ENCODE results near the gene TLCD4.

Gene TLCD4

DNA sequence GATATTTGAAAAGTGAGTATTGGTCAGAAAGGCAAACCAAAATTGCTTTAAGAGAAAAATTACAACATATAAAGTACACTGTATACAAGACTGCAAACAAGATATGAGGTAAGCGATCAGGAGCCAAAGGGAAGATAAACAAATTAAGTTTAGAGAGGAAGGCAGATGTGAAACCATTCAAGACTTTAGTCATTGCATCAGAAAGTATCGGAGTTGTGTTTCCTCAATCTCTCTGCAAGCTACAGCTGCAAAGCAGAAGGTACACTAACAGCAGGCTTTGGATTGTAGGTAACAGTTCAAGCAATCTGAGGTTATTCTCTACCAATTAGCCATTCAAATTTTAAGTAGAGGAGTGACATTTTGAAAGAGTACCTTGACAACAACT, 21.3 kb upstream of the TLCD4 start:
- DNase-seq (ENCODE audit: low spot score), result no peak

DNA sequence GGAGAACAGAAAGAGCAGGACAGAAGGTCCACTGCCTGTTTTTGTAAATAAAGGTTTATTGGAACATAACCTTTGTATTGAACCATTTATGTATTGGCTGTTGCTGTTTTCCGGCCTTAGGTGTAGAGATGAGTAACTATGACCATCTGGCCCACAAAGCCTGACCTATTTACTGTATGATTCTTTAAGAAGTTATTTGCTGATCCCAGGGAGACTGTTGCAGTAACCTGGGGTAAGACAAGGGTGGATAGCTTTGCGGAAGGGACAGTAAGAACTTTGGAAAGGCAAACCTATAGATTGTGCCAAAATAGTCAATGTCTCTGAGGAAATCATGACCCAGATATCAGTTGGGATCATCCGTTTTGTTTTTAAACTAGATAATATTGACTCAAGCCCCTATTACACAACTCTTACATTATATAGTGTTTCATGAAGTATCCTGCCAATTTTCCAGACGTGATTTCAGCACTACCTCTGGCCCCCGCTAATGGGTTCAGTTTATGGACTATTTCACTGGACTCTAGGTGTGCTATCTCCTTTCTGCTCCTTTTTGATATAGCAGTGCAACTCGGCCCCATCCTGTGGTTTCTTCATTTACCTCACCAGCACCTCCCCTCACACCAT, 20.8 kb upstream of the TLCD4 start:
- no peak for DNase-seq (ENCODE audit: low spot score)

DNA sequence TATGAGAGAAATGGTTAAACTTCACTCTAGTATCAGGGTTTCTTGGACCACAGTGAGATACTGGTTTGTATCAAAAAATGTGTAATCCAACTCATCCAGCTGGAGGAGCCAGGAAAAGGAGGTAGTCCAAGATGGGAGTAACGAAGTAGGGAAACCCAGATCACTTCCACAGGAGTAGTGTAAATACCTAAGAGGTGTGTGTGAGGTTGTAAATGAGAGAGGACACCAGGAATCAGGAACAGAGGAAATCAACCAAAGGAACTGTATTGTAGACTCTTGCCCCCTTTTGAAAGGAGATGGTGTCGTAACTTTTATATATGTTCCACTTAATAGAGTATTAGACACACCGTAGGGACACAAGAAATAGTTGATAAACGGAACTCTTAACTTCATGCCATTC, 19.7 kb upstream of the TLCD4 start:
- no peak for DNase-seq (ENCODE audit: low spot score)

GRCh38 chr1:95098196-95098595, 19.0 kb upstream of the TLCD4 start:
- no peak for DNase-seq (ENCODE audit: low spot score)

- DNase-seq (ENCODE audit: low spot score), result no peak
These were observed 8.4 kb upstream of the TLCD4 start for GRCh38 chr1:95108792-95109191.

DNA sequence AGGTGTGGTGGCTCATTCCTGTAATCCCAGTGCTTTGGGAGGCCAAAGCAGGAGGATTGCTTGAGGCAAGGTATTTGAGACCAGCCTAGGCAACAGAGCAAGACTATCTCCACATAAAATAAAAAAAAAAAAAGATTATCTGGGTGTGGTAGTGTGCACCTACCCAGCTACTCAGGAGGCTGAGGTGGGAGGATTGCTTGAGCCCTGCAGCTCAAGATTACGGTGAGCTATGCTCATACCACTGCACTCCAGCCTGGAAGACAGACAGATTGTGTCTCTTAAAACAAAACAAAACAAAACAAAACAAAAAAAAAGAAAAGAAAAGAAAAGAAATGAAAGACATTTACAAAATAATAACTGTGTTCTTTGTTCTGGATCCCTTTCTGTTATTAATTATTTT, 6.1 kb upstream of the TLCD4 start:
- DNase-seq (ENCODE audit: low spot score), result no peak

DNA sequence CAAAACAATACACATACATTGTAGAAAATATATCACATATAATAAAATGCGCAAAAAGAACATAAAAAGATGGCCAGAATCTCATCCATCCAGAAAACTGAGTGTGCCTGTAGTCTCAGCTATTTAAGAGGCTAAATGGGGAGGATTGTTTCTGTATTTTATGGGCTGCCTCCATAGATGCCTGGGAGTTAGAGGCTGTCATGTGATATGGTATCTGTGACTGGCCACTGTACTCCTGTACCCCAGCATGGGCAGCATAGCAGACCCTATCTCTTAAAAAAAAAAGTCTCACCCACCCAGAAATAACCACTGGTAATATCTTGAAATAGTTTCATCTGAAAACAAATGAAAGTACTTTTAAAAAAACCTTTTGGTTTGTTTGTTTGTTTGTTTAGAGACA, 3.5 kb upstream of the TLCD4 start:
- no peak for DNase-seq (ENCODE audit: low spot score)

DNA sequence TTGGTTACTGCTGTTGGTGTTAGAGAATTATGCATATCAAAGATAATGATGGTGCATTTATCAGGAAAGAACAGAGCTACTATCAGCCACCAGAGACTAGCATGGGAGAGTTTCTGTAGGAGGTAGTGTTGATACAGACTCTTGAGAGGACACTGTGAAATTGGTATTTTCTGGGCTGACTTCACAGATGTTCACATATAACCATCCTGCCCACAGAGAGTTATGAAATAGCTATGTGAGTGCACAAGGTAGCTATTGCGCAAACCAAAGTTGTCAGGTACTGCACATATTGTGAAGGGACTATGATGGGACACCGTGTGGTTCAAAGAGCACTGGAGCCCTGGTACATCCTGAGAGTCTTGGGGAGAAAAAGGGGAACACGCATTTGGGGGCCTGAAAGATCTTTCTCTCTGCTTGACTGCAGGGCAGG, 1.4 kb upstream of the TLCD4 start:
- no peak for DNase-seq (ENCODE audit: low spot score)

DNA sequence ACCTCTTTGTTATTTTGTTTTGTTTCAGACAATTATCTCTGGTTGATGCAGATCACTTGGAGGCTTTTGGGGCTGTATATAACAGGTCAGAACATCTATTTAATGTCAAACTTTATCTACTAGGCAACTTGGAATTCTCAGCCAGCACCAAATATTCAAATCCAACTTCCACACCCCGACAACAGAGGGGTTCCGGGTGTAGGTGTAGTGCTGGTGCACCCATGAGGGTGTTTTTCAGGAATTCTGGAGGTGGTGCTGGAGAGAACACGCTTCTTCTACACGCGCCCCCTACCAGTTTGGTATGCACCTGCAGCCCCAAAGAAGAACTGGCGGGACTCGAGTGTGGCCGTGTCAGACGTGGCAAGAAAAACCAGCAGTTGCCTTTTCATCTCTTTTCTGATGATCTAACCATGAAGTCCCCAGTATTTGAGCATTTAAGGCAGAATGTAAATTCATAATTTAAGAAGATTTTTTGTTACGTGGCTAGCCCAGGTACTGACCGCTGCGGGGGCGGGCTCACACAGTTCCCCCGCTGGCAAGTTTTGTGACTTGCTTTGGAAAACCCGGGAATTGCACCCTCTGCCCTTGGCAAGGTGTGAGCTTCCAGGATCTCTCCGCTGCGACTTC, 462 bp upstream of the TLCD4 start:
- peak; percentile 42 for DNase-seq (ENCODE audit: low spot score)

DNA sequence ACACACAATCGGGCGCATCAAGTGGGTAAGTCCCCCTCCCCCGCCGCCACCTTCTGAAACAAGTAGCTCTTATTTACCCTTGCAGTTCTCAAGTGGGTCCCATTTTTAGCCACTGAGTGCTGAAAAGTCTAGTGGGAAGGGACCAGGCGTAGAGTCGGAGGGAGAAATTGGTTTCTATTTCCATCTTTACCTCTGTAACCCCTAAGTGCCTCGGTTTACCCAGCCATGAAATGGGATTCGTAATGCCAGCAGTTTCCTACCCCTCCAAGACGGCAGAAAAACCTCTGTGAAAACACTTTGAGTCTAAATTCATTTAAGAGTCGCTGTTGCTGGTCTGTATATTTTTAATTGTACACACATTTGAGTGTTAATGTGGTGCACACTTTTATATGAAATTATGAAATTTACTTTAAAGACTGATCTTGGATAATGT, 928 bp downstream of the TLCD4 start:
- no peak for DNase-seq (ENCODE audit: low spot score)

DNA sequence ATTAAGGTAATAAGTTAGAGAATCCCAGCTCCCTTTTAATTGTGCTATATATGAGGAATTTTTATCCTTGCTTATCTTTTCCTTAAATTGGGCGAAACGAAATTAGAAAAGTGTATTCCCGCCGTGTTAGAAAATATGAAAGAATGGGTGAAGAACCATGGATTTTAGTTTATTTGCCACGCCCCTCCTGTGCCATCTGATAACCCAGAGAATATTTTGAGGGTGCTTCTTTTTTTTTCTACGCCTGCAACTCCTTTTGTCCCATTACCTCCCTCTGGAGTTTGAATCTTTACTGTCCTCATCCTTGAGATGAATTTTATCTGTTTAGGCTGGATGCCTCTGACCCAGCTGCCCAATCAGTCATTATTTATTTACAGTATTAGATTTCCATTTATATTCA, 1.6 kb downstream of the TLCD4 start:
- DNase-seq (ENCODE audit: low spot score), result no peak

DNA sequence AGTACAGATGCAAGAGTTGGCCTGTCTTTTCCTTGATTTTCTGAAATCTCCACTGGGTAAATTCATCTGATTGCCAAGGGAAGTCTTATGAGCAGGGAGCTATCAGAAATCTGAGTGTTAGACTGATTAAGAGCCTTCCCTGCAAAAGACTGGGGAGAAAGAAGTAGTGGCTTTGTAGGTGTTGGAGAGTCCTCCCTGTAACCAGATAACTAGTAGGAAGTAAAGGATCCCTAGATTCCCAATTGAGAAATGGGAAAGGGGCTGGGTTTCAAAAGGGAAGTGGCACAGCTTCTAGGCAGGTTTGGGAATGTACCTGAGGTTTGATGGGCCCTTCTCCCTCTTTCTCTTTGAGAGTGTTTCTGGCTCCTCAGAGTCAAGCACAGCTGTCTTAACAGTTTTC, 2.1 kb downstream of the TLCD4 start:
- DNase-seq (ENCODE audit: low spot score), result no peak

GRCh38 chr1:95122151-95122697, 5.1 kb downstream of the TLCD4 start:
- no peak for DNase-seq (ENCODE audit: low spot score)

DNA sequence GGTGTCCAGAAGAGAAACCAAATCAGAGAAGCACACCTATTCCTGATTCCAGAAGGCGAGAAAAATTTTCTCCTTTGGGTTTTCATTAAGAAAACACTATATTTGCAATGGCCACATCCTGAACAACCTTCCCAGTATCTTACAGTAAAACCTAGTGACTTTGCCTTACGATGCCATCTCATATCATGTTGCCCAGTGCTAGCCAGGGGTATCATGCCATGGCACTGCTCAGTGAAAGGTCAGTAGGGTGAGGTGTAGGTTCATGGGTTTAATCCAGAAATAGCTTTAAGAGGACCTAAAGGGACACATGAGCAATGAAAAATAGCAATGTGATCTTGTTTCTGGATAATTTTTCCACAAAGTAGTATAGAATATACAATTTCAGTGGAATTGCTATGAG, 7.2 kb downstream of the TLCD4 start:
- DNase-seq (ENCODE audit: low spot score), result no peak

- no peak for DNase-seq (ENCODE audit: low spot score)
These were observed 9.2 kb downstream of the TLCD4 start for GRCh38 chr1:95126366-95126765.

DNA sequence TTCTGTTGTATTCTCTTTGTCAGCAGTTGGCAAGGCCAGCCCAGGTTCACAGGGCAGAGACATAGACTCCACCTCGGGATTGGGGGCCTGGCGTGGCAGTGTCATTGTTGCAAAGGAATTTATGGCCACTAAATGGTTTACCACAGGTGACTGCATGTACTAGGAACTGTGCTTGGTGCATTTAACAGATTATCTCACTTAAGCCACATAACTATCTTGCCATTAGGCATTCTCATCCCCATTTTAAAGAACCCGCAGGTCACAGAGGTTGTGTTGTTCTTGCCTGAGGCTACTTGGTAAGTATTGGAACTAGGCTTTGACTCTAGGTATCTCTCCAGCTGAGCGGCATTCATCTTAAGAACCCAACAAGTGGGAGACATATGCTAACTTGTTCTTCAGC, 9.7 kb downstream of the TLCD4 start:
- DNase-seq (ENCODE audit: low spot score), result no peak

DNA sequence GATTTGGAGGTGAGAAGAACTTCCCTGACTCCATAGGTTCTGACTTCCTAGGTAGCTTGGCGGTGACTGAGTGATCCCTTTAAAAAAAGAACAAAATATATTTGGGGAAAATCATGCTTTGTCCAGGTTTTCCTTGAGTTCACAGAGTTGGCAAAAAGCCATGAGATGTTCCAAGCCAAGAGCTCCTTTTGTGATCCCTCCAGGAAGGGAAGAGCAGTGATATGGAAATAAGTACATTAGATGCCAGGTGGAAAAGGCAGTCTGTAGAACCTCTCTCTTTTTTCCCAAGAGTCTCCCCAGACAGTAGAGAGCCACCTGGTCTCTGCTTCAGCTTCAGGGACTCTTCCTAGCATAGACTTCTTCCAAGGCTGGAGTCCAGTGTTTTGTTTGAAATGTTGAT, 10.2 kb downstream of the TLCD4 start:
- no peak for DNase-seq (ENCODE audit: low spot score)

GRCh38 chr1:95132762-95133161, 15.6 kb downstream of the TLCD4 start:
- no peak for DNase-seq (ENCODE audit: low spot score)

GRCh38 chr1:95133687-95134086, 16.5 kb downstream of the TLCD4 start:
- DNase-seq (ENCODE audit: low spot score), result no peak

DNA sequence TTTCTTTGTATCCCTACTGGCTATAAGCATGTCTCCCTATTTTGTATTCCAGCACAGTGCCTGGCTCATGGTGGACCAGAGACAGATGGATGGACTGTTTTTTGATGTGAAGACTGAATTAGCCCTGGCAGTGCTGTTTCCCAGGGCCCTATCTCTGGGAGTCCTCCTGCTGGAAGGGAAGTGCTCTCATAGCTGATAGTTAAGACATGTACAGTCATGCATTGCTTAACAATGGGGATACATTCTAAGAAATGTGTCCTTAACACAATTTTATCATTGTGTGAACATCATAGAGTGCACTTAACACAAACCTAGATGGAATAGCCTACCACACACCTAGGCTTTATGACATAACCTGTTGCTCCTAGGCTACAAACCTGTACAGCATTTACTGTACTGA, 21.1 kb downstream of the TLCD4 start:
- no peak for DNase-seq (ENCODE audit: low spot score)

GRCh38 chr1:95139039-95139438, 21.9 kb downstream of the TLCD4 start:
- DNase-seq (ENCODE audit: low spot score), result no peak

- DNase-seq (ENCODE audit: low spot score), result no peak
These were observed 23.6 kb downstream of the TLCD4 start for GRCh38 chr1:95140791-95141190.

- DNase-seq (ENCODE audit: low spot score), result no peak
These were observed 28.3 kb downstream of the TLCD4 start for GRCh38 chr1:95145493-95145892.

DNA sequence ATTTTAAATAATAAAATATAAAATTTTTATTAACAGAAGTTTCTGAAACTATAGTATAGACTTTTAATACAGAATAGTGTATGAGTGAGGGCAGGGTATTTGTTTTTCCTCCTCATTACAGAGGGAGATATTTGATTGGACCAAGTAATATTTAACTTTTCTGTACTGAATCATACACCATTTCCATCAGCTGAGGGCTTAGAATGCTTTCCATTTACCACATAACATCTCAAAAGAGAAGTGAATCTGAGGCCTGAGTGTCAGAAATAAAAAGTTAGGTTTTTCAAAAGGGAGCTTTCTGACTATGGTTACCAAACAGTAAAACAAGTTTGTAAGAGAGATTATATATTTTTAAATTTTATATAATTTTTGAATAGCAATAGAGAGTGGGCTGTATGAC, 29.5 kb downstream of the TLCD4 start:
- DNase-seq (ENCODE audit: low spot score), result no peak

Data from CD4-positive, alpha-beta T cell treated with Interleukin-6 at 100 ng/mL for 8 hours (primary cell).